Mesenchymal stem cell (in vitro differentiated cells and primary cell): ENCODE results near the gene GPC3. TPM values are rescaled to one million over a fixed set of nuclear protein-coding genes. Genes with fewer than 3 reads are reported as not detected.

ENCODE experiments used
- DNase-seq: peaks from one replicate; pipeline ENCODE4 v3.0.0-alpha.2; 2013
- H2AFZ ChIP-seq: one replicate; pipeline ENCODE4 v1.6.1; 2013; ENCODE audit warnings: low read depth, mild to moderate bottlenecking, control low read depth, inconsistent platforms, low read length, moderate library complexity
- H2AK5ac ChIP-seq: 2 replicates; pipeline ENCODE4 v1.6.1; 2013; ENCODE audit warnings: low read length, moderate library complexity, mild to moderate bottlenecking, inconsistent platforms; ENCODE audit not compliant: severe bottlenecking
- H2BK120ac ChIP-seq: one replicate; pipeline ENCODE4 v1.6.1; 2013; ENCODE audit warnings: low read depth, mild to moderate bottlenecking, inconsistent platforms, low read length, moderate library complexity
- H2BK12ac ChIP-seq, 2 experiments: one replicate each; pipeline ENCODE4 v1.6.1; 2013; ENCODE audit warnings: inconsistent platforms in 2 of 2, low read length in 2 of 2, mild to moderate bottlenecking in 2 of 2, moderate library complexity in 2 of 2, control low read depth in 1 of 2
- H2BK15ac ChIP-seq: one replicate; pipeline ENCODE4 v1.6.1; 2013; ENCODE audit warnings: mild to moderate bottlenecking, low read depth, inconsistent platforms; ENCODE audit not compliant: poor library complexity, severe bottlenecking
- H2BK5ac ChIP-seq: 2 replicates; pipeline ENCODE4 v1.6.1; 2013; ENCODE audit warnings: low read depth, mild to moderate bottlenecking, low read length, control low read depth, inconsistent platforms; ENCODE audit not compliant: poor library complexity, severe bottlenecking
- H3K14ac ChIP-seq, 2 experiments: one replicate each; pipeline ENCODE4 v1.6.1; 2013; ENCODE audit warnings: inconsistent platforms in 2 of 2, low read length in 2 of 2, control low read depth in 1 of 2, mild to moderate bottlenecking in 1 of 2, moderate library complexity in 1 of 2
- H3K18ac ChIP-seq, 2 experiments: one replicate each; pipeline ENCODE4 v1.6.1; 2013; ENCODE audit warnings: inconsistent platforms in 2 of 2, low read length in 2 of 2, control low read depth in 1 of 2, low read depth in 1 of 2, mild to moderate bottlenecking in 1 of 2
- H3K23ac ChIP-seq, 2 experiments: one replicate each; pipeline ENCODE4 v1.6.1; 2013; ENCODE audit warnings: inconsistent platforms in 2 of 2, low read length in 2 of 2, mild to moderate bottlenecking in 2 of 2, moderate library complexity in 2 of 2, control low read depth in 1 of 2
- H3K27ac ChIP-seq: 2 replicates; pipeline ENCODE4 v1.5.1; 2013; ENCODE audit warnings: mild to moderate bottlenecking, moderate library complexity, low read length, control low read depth, inconsistent platforms; ENCODE audit not compliant: poor library complexity, severe bottlenecking
- H3K27me3 ChIP-seq, 2 experiments: 2 replicates each; pipeline versions ENCODE4 v1.6.1 to v1.7.0; 2013; ENCODE audit warnings: low read length in 2 of 2, mild to moderate bottlenecking in 2 of 2, moderate library complexity in 2 of 2, control low read depth in 1 of 2, inconsistent platforms in 1 of 2; ENCODE audit not compliant: control insufficient read depth in 1 of 2, insufficient read depth in 1 of 2
- H3K36me3 ChIP-seq, 2 experiments: 2 replicates each; pipeline versions ENCODE4 v1.6.1 to v1.7.0; 2013; ENCODE audit warnings: low read length in 2 of 2, control low read depth in 1 of 2, inconsistent platforms in 1 of 2, low read depth in 1 of 2, mild to moderate bottlenecking in 1 of 2; ENCODE audit not compliant: insufficient read depth in 2 of 2, control insufficient read depth in 1 of 2
- H3K4ac ChIP-seq, 2 experiments: one replicate each; pipeline ENCODE4 v1.6.1; 2013; ENCODE audit warnings: inconsistent platforms in 2 of 2, low read length in 2 of 2, mild to moderate bottlenecking in 2 of 2, moderate library complexity in 2 of 2, control low read depth in 1 of 2, low read depth in 1 of 2
- H3K4me1 ChIP-seq: 2 replicates; pipeline ENCODE4 v1.6.1; 2013; ENCODE audit warnings: low read depth, low read length, control low read depth; ENCODE audit not compliant: control insufficient read depth, insufficient read depth
- H3K4me2 ChIP-seq: 2 replicates; pipeline ENCODE4 v1.6.1; 2013; ENCODE audit warnings: low read length, mild to moderate bottlenecking, inconsistent platforms; ENCODE audit not compliant: poor library complexity, severe bottlenecking
- H3K4me3 ChIP-seq, 2 experiments: 2 replicates each; pipeline versions ENCODE4 v1.5.1 to v1.7.0; 2013; ENCODE audit warnings: low read length in 2 of 2, mild to moderate bottlenecking in 2 of 2, control low read depth in 1 of 2, low read depth in 1 of 2; ENCODE audit not compliant: insufficient read depth in 1 of 2
- H3K79me1 ChIP-seq: replicated peaks from 2 replicates; pipeline ENCODE4 v1.6.1; 2013; ENCODE audit warnings: mild to moderate bottlenecking, control low read depth, low read length, inconsistent platforms; ENCODE audit not compliant: poor library complexity, severe bottlenecking
- H3K9ac ChIP-seq: 2 replicates; pipeline ENCODE4 v1.7.0; 2013; ENCODE audit warnings: mild to moderate bottlenecking, low read length, moderate library complexity
- H3K9me3 ChIP-seq: 2 replicates; pipeline ENCODE4 v1.7.0; 2013; ENCODE audit warnings: mild to moderate bottlenecking, low read length; ENCODE audit not compliant: control insufficient read depth
- H4K8ac ChIP-seq: one replicate; pipeline ENCODE4 v1.6.1; 2013; ENCODE audit warnings: inconsistent platforms, mild to moderate bottlenecking, low read length, moderate library complexity
- H4K91ac ChIP-seq: one replicate; pipeline ENCODE4 v1.6.1; 2013; ENCODE audit warnings: mild to moderate bottlenecking, low read length, inconsistent platforms
- WGBS: methylation state at CpG from one replicate; pipeline ENCODE4 v1.1.7; 2013; ENCODE audit warnings: mixed read lengths; 5-methylcytosine and 5-hydroxymethylcytosine counted together
- small RNA-seq: library from polyadenylated mRNA; stranded (forward); fragments of <200 nt; extraction: miRNeasy Mini kit (QIAGEN cat#:217004); gene quantifications from one replicate; pipeline ENCODE3, GENCODE V24; 2013; ENCODE audit warnings: low read depth

Gene GPC3

DNA sequence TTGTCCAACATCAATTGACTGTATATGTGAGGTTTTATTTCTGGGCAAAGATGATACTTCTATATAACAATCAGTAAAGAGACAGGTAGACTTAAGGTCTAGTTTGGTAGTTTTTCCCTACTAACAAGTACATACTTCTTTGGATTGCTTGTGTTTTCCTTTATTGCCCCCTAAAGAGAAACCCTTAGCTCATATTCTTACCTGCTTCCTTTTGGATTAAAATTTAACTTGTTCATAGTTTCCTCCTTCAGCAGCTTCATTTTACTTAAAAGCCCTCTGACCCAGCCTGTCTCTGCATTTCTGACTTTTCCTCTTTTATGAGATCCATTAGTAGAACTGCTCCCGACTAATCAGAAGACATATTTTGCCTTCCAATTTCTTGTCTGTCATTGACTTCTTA is 494.4 kb downstream of the GPC3 start:
- no peaks in the 10 kb centered on the region for H3K9me3 ChIP-seq
- no peak overlapping the region for H4K91ac ChIP-seq
- H3K4me1 ChIP-seq: no peaks in the 10 kb centered on the region
- H3K27me3 ChIP-seq: peaks cover 0 to 6% of the 10 kb centered on the region in 2 experiments
- no peak overlapping the region for H2BK15ac ChIP-seq
- no peak overlapping the region for H3K4me3 ChIP-seq
- no peak overlapping the region for H3K23ac ChIP-seq
- H2BK120ac ChIP-seq: no peak overlapping the region
- no peak overlapping the region for H2BK12ac ChIP-seq
- no peak overlapping the region for H3K18ac ChIP-seq
- H3K79me1 ChIP-seq: no peaks in the 10 kb centered on the region
- DNase-seq: no peak
- H2AK5ac ChIP-seq: no peak overlapping the region
- H3K14ac ChIP-seq: no peak overlapping the region
- H3K27ac ChIP-seq: no peak overlapping the region
- no peak overlapping the region for H2AFZ ChIP-seq
- H3K36me3 ChIP-seq: no peaks in the 10 kb centered on the region
- no peak overlapping the region for H3K9ac ChIP-seq
- no peak overlapping the region for H3K4me2 ChIP-seq
- H3K4ac ChIP-seq: no peak overlapping the region
- 83% methylated on average over 1 of the region's 1 CpG for WGBS
- no peak overlapping the region for H4K8ac ChIP-seq
- no peak overlapping the region for H2BK5ac ChIP-seq

Small RNA genes within 50 kb of the gene (small RNA-seq; reads per million reads assigned to genes)
- gene RNU6-203P: not detected
